Urothelium cell line (cell line): ENCODE measurements around the gene SLC22A1.

ENCODE experiments used
- DNase-seq: peaks from one replicate; pipeline ENCODE4 v3.0.0; 2011; ENCODE audit warnings: low spot score, mixed read lengths
- FAIRE-seq: peaks from 2 replicates; lab custom pipeline; 2011; peaks lifted over from hg19 to GRCh38; lab: Jason Lieb, UNC

The SLC22A1 gene

GRCh38 chr6:160167604-160168399, 46.2 kb downstream of the SLC22A1 start:
- no peak for DNase-seq
- no peak for FAIRE-seq

- FAIRE-seq: peak; percentile 13
- DNase-seq: no peak
These were observed 48.5 kb downstream of the SLC22A1 start for GRCh38 chr6:160170018-160170680.

- no peak for FAIRE-seq
- DNase-seq: no peak
These were observed 51.1 kb downstream of the SLC22A1 start for GRCh38 chr6:160172704-160173103.

GRCh38 chr6:160173806-160174527, 52.4 kb downstream of the SLC22A1 start:
- no peak for FAIRE-seq

DNA sequence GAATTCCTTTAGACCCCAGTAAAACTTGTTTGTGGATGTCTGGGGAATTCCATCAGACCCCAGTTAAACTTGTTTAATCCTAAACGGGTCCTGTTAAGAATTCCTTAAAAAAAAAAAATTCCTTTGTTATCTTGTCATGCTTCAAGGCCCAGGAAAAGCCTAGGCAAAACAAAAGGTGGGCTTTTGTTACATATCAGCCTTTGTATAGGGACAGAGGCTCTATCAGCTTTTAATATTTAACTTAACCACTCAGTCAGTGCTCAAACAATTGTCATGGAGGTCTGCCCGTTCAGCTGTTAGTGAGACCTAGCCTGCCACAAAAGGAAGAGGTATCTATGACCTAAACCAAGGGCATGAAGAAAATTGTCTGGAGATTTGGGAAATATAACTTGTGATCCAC, 53.1 kb downstream of the SLC22A1 start:
- no peak for FAIRE-seq
- DNase-seq: no peak

More at GRCh38 chr6:160173806-160174527, 52.4 kb downstream of the SLC22A1 start:
- no peak for DNase-seq

DNA sequence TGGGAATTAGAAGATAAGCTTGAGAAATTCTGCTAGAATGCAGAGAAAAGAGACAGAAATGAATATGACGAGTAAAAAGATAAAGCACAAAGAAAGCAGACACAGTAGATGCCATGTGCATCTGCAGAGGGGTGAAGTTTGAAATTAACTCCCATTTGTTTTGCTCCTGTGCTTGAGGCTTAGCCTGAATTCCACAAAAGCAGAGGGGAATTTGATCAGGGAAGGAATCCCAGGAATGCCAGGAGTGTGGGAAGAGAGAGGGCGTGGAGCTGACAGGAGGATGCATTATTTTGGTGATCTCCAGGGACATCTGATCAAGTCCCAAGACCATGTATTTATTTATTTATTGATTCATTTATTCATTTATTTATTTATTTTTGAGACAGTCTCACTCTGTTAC, 55.6 kb downstream of the SLC22A1 start:
- FAIRE-seq (no peak), DNase-seq (no peak)

GRCh38 chr6:160178271-160178670, 56.7 kb downstream of the SLC22A1 start:
- DNase-seq: no peak
- no peak for FAIRE-seq

DNA sequence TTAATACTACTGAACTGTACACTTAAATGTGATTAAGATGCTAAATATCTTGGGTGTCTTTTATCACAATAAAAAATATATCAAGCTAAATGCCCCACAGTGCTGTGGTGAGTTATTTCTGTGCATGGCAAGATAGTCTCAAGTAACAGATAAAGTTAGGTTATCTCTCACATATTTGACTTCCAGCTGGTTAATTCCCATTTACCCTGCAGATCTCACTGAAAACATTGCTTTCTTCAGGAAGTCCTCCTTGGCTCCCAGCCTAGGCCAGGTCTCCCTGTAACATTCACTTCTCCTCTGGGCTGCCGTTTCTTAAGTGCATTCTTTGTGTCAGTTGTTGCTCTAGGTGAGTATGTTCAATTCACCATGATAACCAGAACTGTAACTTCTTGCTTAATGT, 59.1 kb downstream of the SLC22A1 start:
- DNase-seq: no peak

GRCh38 chr6:160188773-160189172, 67.2 kb downstream of the SLC22A1 start:
- FAIRE-seq (no peak), DNase-seq (no peak)

More for the DNA sequence above, 59.1 kb downstream of the SLC22A1 start:
- FAIRE-seq: no peak

DNA sequence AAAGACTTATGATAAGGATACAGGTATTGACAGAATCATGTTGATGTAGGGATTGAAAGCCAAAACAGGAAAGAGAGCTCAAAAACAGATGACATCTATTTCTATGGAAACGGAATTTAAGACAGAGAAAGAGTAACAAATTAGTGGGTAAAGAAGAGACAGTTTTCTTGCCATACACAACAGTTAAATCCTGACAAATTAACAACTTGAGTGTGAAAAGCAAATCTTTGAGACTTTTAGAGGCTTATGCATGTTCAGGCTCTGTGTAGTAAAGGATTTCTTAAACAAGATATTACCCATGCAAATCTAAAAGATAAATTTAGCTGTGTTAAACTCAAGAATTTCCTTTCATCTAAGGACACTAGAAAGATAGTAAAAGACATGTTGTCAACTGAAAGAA, 68.5 kb downstream of the SLC22A1 start:
- DNase-seq: no peak
- no peak for FAIRE-seq

GRCh38 chr6:160190973-160191372, 69.4 kb downstream of the SLC22A1 start:
- no peak for DNase-seq
- no peak for FAIRE-seq

GRCh38 chr6:160192840-160193239, 71.2 kb downstream of the SLC22A1 start:
- no peak for DNase-seq
- FAIRE-seq: no peak

DNA sequence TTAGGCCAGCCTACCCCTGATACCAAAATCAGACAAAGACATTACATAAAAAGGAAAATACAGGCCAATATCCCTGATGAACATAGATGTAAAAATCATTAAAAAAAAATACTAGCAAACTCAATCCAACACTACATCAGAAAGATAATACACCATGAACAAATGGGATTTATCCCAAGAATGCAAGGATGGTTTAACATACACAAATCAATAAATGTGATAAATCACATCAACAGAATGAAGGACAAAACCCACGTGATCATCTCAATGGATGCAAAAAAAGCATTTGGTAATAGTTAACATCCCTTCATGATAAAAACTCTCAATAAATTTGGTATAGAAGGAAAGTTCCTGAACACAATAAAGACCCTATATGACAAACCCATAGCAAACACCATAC, 73.2 kb downstream of the SLC22A1 start:
- DNase-seq (no peak), FAIRE-seq (no peak)

DNA sequence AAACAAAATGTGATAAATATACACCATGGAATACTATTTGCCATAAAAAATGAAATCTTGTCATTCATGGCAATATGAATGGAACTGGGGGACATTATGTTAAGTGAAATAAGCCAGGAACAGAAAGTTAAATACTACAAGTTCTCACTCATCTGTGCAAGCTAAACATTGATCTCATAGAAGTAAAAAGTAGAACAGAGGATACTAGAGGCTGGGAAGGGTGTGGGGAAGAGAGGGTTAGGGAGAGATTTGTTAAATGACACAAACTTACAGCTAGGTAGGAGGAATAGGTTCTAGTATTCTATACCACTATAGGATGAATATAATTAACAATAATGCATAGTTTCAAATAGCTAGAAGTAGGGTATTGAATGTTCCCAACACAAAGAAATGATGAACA, 76.0 kb downstream of the SLC22A1 start:
- FAIRE-seq (no peak), DNase-seq (no peak)

DNA sequence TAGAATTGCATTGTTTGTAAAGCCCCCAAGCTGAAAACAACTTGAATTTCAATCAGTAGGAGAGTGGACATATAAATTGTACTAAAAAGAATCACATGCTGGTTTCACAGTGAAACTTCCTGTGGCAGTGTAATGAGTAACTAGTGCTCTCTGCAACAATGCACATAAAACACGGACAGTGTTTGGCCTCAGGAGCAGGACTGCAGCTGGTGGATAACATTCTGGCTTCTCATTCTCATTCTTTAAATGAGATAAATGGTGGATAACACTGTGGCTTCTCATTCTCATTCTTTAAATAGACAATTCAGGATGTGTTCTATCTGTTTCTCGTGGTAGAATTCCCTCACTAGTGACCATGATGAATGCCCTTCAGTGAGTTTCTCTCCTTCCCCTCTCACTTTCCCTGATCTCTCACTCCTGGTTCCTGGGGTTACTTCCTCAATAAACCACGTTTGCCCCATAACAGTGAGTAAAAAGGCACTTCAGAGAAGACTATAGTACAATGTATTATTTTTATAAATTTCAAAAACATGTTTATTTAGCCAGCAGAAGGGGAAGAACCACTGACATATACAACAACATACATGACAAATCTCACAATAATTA, 77.1 kb downstream of the SLC22A1 start:
- FAIRE-seq (no peak), DNase-seq (no peak)

DNA sequence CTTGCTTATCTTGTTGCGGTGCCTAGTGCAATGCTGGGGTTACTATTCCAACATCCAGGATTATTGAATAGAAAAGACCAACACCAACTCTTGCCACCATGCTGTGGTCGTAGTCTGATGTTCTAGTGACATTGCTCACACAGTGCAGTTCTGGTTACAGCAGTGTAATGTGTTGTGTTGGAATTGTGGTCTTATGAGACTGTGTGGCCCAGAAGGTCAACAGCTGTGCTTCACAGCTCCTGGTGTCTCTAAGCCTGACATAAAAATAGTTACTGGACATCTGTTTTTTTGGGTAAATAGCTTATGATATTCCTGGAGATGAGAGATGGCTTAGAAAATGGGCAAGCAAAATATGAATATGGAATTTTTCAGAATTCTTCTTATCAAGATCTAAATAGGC, 79.4 kb downstream of the SLC22A1 start:
- FAIRE-seq (no peak), DNase-seq (no peak)

GRCh38 chr6:160202411-160202810, 80.8 kb downstream of the SLC22A1 start:
- FAIRE-seq: no peak
- no peak for DNase-seq

DNA sequence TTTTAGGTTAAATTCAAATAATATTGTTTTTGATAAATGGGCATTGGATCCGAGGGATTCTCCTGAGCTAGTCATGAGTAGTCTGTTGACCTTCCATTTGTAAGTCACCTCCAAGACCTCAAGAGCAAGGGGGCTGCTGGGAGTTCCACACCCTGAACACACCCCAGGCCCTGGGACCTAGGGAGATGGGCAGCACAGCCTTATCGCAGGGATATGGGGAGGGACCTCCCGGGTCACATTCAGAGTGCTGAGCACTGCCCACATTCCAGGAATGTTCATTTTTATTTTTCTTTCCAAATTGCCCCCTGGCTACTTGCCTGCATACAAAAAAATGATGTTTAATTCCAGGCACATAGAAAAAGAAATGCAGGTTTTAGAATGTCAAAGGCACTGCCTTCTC, 81.5 kb downstream of the SLC22A1 start:
- FAIRE-seq (no peak), DNase-seq (no peak)

DNA sequence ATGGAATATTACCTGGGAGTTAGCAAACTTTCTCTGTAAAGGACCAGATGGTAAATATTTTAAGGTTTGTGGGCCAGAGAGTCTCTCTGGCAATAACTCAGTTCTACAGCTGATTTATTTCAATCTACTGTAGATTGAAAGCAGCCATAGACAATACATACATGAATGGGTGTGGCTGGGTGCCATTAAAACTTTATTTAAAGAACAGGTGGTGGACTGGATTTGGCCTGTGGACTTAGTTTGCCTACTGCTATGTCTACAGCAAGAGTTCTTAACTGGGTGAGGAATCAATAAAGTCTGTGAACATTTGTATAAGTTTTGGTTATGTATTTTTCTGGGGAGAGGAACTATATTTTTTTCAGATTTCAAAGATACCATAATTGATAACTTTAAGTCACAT, 81.9 kb downstream of the SLC22A1 start:
- DNase-seq (no peak), FAIRE-seq (no peak)

DNA sequence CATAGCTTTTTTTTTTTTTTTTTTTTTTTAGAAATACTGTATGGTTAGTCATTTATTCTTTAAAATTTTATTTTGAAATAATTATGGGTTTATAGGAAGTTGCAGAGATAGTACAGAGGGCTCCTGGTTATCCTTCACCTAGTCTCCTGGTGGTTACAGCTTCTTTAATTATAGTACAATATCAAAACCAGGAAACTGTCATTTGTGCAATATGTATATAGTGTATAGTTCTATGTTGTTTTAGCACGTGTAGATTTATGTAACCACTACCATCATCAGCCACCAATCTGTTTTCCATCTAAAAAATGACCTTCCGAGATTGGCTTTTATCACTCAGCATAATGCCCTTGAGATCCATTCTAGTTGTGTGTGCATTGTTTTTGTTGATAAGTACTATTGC, 82.3 kb downstream of the SLC22A1 start:
- FAIRE-seq (no peak), DNase-seq (no peak)

DNA sequence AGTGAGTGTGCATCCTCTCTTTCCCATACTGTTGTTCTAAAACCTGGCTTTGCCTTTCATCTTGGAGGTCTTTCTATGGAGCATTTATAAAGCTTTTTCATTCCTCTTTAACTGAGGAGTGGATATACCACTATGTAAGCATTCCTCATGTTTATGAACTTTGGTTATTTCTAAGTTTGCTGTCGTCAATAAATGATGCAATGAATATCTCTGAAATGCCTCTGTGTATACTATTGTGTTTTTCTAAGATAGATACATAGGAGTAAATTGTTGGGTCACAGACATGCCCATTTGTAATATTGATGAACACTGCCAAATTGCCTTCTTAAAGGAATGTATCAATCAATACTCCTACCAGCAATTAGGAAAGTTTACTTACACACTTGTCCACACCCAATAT, 83.1 kb downstream of the SLC22A1 start:
- DNase-seq (no peak), FAIRE-seq (no peak)
